SIG-M5 (cell line): ENCODE results near the gene RDH13.
A peak's percentile ranks its signal among the peaks of the same experiment; 100 is the strongest.
"Not testable (repeated sequence)": the region's sequence is repeated elsewhere in the genome, so short reads cannot be mapped to it uniquely, and the experiment has no call there.

Experiments used
- DNase-seq: peaks from one replicate; lab custom pipeline; 2025; lab: John Stamatoyannopoulos, UW

RDH13 gene

DNA sequence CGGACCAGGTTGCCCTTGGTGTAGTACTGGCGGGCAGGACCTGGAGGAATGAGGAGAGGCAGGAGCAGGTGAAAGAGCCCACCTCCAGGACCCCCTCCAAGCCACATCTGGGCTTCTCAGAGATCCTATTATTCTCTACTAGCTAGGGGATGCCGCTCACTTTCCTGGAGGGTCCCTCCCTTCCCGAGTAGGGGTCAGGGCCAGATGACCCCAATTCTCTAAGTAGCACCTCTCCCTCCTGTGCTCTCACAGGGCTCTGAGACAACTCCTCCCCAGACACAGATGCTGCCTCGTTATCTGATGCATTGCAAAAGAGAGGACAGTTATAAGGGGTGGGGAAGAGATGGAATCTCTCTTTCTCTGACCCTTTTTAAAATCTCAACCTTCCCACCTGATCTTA is 47.8 kb downstream of the RDH13 start:
- no peak for DNase-seq

DNA sequence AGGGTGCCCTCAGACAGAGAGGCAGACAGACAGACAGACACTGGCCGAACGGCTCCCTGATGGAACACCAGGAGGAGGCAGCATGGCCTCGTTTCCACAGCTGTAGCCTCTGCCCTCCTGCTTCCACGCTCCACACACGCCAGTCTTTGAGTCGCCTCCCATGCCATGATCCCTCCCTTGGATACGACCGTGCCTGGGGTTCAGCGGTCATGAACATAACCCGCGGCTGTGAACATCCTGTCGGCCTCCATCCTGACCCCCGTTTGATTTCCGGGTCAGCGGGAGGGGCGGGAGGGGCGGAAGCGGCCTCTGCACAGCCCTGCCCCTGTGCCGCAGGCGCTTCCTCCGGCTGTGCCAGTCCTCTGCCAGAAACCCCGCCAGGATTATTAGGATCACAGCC is 48.2 kb downstream of the RDH13 start:
- DNase-seq = no peak

DNA sequence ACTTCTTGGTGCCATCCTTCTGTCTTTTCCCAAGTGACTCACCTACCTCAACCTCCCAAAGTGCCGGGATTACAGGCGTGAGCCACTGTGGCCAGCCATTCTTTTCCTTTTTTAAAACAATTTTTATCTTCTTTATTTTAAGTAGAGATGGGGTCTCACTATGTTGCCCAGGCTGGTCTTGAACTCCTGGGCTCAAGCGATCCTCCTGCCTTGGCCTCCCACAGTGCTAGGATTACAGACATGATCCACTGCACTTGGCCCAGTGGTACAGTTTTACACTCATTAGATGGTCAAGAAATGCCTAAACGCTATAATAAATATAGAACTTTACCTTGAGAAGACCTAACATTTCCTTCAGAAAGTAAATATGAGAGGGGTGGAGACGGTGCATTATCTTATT is 49.4 kb downstream of the RDH13 start:
- no peak for DNase-seq

DNA sequence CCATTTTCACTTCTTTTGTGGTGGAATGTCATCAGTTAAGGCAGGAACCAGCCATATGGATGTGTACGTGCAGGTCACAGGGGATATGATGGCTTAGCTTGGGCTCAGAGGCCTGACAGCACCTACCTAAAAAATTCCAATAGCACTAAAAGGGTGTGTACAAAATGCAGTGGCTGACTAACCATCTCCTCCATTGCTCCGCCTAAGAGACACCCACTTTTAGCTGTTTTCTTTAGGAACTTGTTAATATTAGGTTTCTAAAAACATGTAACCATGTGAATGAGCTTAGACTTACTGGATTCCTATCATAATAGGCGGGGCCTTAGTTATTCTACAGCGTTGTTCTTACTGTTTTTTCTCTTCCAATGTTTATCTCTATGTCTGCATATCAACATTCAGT is 50.6 kb downstream of the RDH13 start:
- no peak for DNase-seq

DNA sequence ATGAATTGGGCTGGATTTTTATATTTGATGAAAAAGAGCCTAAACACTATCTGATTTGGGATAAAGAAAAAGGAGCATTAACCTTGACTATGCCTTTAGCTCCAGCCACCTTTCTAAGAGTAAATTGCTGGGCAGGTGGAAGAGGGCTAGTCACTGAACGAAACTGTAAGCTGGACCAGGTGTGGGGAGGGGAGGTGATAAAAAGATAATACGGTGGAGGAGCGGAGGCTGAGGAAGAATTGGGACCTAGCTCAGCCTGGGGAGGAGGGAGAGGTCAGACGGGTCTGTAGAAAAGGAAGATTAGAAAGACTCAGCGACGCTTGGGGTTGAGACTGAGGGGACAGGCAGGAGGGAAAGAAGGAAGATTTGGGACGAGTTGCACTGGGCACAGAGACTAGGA is 52.4 kb downstream of the RDH13 start:
- DNase-seq = not testable (repeated sequence)

DNA sequence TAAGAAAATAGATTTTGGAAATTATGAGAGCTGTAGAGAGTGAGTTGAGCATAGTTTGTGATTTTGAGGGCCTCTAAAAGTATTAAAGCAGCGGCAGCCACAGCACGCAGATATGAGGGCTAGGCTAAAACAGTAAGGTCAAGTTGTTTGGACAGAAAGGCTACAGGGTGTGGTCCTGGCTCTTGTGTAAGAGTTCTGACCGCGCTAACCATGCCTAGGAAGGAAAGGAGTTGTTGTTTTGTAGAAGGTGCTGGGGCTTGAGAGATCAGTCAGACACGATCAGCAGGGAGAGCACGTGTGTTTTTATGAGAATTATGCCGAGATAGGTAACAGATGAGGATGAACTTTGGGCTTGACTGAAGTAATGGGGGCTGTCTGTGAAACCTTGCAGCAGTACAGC is 54.2 kb downstream of the RDH13 start:
- DNase-seq = not testable (repeated sequence)

DNA sequence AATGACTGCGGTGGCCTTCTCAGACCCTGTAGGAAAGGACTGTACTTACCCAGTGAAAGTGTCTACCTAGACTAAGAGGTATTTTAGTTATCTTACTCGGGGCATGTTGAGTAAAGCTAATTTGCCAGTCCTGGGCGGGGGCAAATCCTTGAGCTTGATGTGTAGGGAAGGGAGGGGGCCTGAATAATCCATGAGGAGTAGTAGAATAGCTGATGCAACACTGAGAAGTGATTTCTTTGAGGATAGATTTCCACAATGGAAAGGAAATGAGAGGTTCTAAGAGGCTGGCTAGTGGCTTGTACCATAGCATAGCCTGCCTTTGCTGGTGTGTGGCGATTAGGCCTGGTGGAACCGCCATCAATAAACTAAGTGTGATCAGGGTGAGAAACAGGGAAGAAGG is 54.8 kb downstream of the RDH13 start:
- not testable (repeated sequence) for DNase-seq

DNA sequence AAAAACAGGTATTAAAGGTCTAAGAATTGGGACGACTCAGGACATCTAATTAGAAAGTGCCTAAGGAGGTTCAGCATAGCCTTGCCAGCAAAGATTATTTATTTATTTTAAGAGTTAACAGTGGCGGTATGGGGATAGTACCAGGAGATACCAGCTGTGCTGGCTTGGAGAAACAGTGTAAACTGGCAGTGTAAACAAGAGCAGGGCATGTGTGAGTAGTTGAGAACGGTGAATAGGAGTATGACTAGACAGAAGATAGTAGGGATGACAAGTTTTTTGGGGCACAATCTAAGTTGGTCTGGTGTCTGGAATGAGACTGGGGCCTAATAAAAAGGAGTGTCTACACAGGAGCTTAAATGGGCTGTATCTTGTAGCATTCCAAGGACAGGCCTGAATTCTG is 55.4 kb downstream of the RDH13 start:
- not testable (repeated sequence) for DNase-seq

DNA sequence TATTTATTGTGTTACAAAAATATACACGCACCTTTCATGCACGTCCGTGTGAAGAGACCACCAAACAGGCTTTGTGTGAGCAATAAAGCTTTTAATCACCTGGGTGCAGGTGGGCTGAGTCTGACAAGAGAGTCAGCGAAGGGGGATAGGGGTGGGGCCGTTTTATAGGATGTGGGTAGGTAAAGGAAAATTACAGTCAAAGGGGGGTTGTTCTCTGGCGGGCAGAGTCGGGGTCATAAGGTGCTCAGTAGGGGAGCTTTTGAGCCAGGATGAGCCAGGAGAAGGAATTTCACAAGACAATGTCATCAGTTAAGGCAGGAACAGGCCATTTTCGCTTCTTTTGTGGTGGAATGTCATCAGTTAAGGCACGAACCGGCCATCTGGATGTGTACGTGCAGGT is 56.2 kb downstream of the RDH13 start:
- not testable (repeated sequence) for DNase-seq

DNA sequence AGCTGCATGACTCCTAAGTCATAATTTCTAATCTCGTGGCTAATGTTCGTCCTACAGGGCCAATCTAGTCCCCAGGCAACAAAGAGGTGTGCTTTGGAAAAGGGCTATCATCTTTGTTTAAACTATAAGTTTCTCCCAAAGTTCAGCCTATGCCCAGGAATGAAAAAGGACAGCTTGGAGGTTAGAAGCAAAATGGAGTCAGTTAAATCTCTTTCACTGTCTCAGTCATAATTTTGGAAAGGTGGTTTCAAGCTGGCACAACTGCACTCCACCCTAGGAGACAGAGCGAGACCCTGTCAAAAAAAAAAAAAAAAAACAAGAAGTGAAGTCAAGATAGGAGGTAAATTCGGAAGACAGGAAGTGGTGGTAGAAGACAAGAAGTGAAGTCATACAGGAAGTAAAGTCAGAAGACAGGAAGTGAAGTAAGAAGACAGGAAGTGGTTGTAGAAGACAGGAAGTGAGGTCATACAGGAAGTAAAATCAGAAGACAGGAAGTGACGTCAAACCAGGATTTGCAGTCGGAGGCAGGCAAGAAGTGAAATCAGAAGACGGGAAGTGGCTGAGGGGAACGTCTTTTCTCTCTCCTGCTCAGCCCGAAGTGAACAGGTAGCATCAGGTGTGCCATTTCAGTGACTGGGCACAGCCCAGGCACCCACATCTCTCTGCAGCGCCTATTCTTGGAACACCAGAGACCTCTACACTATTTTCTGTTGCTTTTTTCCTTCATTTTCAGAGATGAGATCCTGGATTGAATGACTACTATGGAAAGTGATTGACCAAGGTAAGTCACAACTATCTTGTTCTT is 57.1 kb downstream of the RDH13 start:
- peak; percentile 98 for DNase-seq

DNA sequence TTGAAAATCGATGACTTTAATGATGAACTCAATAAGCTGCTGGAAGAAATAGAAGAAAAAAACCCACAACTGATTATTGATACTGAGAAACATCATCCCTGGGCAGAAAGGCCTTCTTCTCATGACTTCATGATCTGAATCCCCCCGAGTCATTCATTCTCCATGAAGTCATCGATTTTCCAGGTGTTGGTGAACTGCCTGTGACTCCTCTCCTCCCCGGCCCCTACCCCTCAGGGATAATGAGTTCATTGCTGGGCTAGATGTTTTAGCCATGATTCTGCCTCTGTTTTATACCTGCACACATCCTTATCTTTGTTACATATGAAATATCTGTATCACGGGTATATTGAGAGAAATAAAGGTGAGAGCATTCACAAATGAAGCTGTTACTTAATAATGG is 62.2 kb downstream of the RDH13 start:
- DNase-seq = no peak

DNA sequence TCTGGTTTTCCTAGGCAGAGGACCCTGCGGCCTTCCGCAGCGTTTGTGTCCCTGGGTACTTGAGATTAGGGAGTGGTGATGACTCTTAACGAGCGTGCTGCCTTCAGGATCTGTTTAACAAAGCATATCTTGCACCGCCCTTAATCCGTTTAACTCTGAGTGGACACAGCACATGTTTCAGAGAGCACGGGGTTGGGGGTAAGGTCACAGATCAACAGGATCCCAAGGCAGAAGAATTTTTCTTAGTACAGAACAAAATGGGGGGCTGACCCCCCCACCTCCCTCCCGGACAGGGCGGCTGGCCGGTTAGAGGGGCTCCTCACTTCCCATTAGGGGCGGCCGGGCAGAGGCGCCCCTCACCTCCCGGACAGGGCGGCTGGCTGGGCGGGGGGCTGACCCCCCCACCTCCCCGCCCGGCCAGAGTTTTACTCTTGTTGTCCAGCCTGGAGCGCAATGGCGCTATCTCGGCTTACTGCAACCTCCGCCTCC is 64.2 kb downstream of the RDH13 start:
- DNase-seq = not testable (repeated sequence)

DNA sequence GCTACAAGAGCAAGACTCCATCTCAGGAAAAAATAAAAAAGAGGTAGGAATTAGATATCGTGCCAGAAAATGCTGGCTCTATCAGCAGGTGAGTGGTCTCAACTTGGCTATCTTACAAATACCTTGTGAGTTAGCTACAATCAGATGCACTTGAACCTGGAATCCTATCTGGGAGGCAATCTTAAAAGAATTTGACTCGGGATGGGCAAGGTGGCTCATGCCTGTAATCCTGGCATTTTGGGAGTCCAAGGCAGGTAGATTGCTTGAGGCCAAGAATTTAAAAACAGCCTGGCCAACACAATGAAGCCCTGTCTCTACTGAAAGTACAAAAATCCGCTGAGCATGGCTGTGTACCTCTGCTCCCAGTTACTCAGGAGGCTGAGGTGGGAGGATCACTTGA is 67.4 kb downstream of the RDH13 start:
- DNase-seq = no peak
